Neural cell (in vitro differentiated cells): ENCODE results near the gene SYTL3. TPM values are rescaled to one million over a fixed set of nuclear protein-coding genes. Genes with fewer than 3 reads are reported as not detected.

Source experiments
- H2AFZ ChIP-seq: fragments of 200-600, 300-800 bp; sonication (generic), shearing (Covaris generic); 2 replicates; pipeline ENCODE4 v1.6.0; 2014; ENCODE audit warnings: low read depth, mild to moderate bottlenecking, antibody characterized with exemption, low read length, moderate library complexity
- H3F3A ChIP-seq: fragments of 200-600 bp; shearing (Covaris generic); 2 replicates; pipeline ENCODE4 v1.6.1; 2016; ENCODE audit warnings: mild to moderate bottlenecking, moderate library complexity, mixed read lengths, antibody characterized with exemption, low read length; ENCODE audit not compliant: insufficient read depth, poor library complexity, severe bottlenecking
- H3K27ac ChIP-seq: fragments of 200-600, 300-800 bp; sonication (generic), shearing (Covaris generic); 2 replicates; pipeline ENCODE4 v1.5.1; 2014; ENCODE audit warnings: mild to moderate bottlenecking, low read length, moderate library complexity
- H3K27me3 ChIP-seq: fragments of 300-800, 200-600 bp; sonication (generic), shearing (Covaris generic); 2 replicates; pipeline ENCODE4 v1.6.0; 2014; ENCODE audit warnings: mild to moderate bottlenecking, low read depth, low read length, moderate library complexity; ENCODE audit not compliant: insufficient read depth
- H3K36me3 ChIP-seq: fragments of 300-800, 200-600 bp; sonication (generic), shearing (Covaris generic); 2 replicates; pipeline ENCODE4 v1.5.1; 2014; ENCODE audit warnings: mild to moderate bottlenecking, antibody characterized with exemption, low read length, moderate library complexity; ENCODE audit not compliant: insufficient read depth
- H3K4me2 ChIP-seq: fragments of 300-800, 200-600 bp; sonication (generic), shearing (Covaris generic); 2 replicates; pipeline ENCODE4 v1.6.0; 2014; ENCODE audit warnings: mild to moderate bottlenecking, low read length
- H3K4me3 ChIP-seq: fragments of 300-800, 200-600 bp; sonication (generic), shearing (Covaris generic); 2 replicates; pipeline ENCODE4 v1.5.1; 2014; ENCODE audit warnings: mild to moderate bottlenecking, low read length, moderate library complexity
- H3K79me2 ChIP-seq: fragments of 200-600 bp; shearing (Covaris generic); replicated peaks from 2 replicates; pipeline ENCODE4 v1.6.0; 2014; ENCODE audit warnings: mild to moderate bottlenecking, low read length, moderate library complexity; ENCODE audit not compliant: insufficient read depth
- H3K9ac ChIP-seq: fragments of 300-800, 200-600 bp; sonication (generic), shearing (Covaris generic); 2 replicates; pipeline ENCODE4 v1.6.1; 2016; ENCODE audit warnings: mild to moderate bottlenecking, low read length, mixed read lengths
- H3K9me2 ChIP-seq: fragments of 200-600 bp; shearing (Covaris generic); 2 replicates; pipeline ENCODE4 v1.6.1; 2016; ENCODE audit warnings: mild to moderate bottlenecking, low read length, mixed read lengths; ENCODE audit not compliant: insufficient read depth
- H3K9me3 ChIP-seq: fragments of 200-600, 300-800 bp; sonication (generic), shearing (Covaris generic); 2 replicates; pipeline ENCODE4 v1.6.1; 2016; ENCODE audit warnings: mild to moderate bottlenecking, mixed run types, low read length, moderate library complexity, mixed read lengths
- H4K20me1 ChIP-seq: fragments of 200-600 bp; shearing (Covaris generic); 2 replicates; pipeline ENCODE4 v1.6.1; 2016; ENCODE audit warnings: mild to moderate bottlenecking, mixed run types; ENCODE audit not compliant: insufficient read depth
- CTCF ChIP-seq: fragments of 450-650 bp; IDR thresholded peaks from 2 replicates; pipeline ENCODE4 v1.5.1; 2014; ENCODE audit warnings: antibody characterized with exemption, mild to moderate bottlenecking, moderate library complexity; ENCODE audit not compliant: poor library complexity, severe bottlenecking
- EP300 ChIP-seq: fragments of 450-650 bp; conservative IDR thresholded peaks from 2 replicates; pipeline ENCODE4 v1.6.1; 2014; ENCODE audit warnings: antibody characterized with exemption, mild to moderate bottlenecking, moderate library complexity; ENCODE audit not compliant: poor library complexity, severe bottlenecking
- EZH2 ChIP-seq: fragments of 200-600, 300-800 bp; shearing (Covaris generic), sonication (generic); IDR thresholded peaks from 2 replicates; pipeline ENCODE4 v1.6.1; 2014; ENCODE audit warnings: antibody characterized with exemption, low read length, borderline replicate concordance, mild to moderate bottlenecking; ENCODE audit not compliant: insufficient read depth, poor library complexity, severe bottlenecking
- MXI1 ChIP-seq: fragments of 450-650 bp; conservative IDR thresholded peaks from 2 replicates; pipeline ENCODE4 v1.6.1; 2014; ENCODE audit warnings: antibody characterized with exemption, mild to moderate bottlenecking; ENCODE audit not compliant: poor library complexity, severe bottlenecking
- POLR2AphosphoS5 ChIP-seq: IDR thresholded peaks from 2 replicates; pipeline ENCODE4 v1.6.1; 2012
- RAD21 ChIP-seq: fragments of 450-650 bp; conservative IDR thresholded peaks from 2 replicates; pipeline ENCODE4 v1.6.1; 2014; ENCODE audit warnings: antibody characterized with exemption, mild to moderate bottlenecking, moderate library complexity
- REST ChIP-seq: IDR thresholded peaks from 2 replicates; pipeline ENCODE4 v1.6.1; 2012; ENCODE audit warnings: borderline replicate concordance
- SMC3 ChIP-seq: fragments of 450-650 bp; conservative IDR thresholded peaks from 2 replicates; pipeline ENCODE4 v1.6.1; 2014; ENCODE audit warnings: antibody characterized with exemption, mild to moderate bottlenecking, moderate library complexity; ENCODE audit not compliant: poor library complexity
- TAF1 ChIP-seq: IDR thresholded peaks from 2 replicates; pipeline ENCODE4 v1.6.1; 2012; ENCODE audit warnings: low read depth
- polyA plus RNA-seq: library from polyadenylated mRNA; depleted of rRNA; stranded (reverse); fragments of >200 nt; gene quantifications from 2 replicates; pipeline ENCODE4 v1.2.3, GENCODE V29; 2014

SYTL3 gene
- polyA plus RNA-seq, 1 donor from 2014 or later: 2.1 TPM

GRCh38 chr6:158807515-158808441 is 157.9 kb downstream of the SYTL3 start:
- Histone ChIP-seq H3K79me2 (peaks cover 3% of the 10 kb centered on the region), H3K36me3 (no peaks in the 10 kb centered on the region), H3K4me2 (no peak overlapping the region), H3K4me3 (no peak overlapping the region), H2AFZ (no peak overlapping the region), H3K9me2 (no peaks in the 10 kb centered on the region), H4K20me1 (no peaks in the 10 kb centered on the region), H3K27ac (no peak overlapping the region), H3F3A (no peaks in the 10 kb centered on the region), H3K27me3 (no peaks in the 10 kb centered on the region), H3K9ac (no peak overlapping the region), H3K9me3 (no peaks in the 10 kb centered on the region)
- no peak for TF ChIP-seq SMC3
- TF ChIP-seq POLR2AphosphoS5: no peak
- no peak for TF ChIP-seq CTCF
- TF ChIP-seq TAF1: no peak
- TF ChIP-seq REST: no peak
- no peak for TF ChIP-seq MXI1
- TF ChIP-seq EP300: no peak
- TF ChIP-seq EZH2: no peak
- TF ChIP-seq RAD21: no peak

GRCh38 chr6:158808442-158808833 is 158.6 kb downstream of the SYTL3 start:
- Histone ChIP-seq H3K27me3 (no peaks in the 10 kb centered on the region), H4K20me1 (no peaks in the 10 kb centered on the region), H3K36me3 (no peaks in the 10 kb centered on the region), H3K9me2 (no peaks in the 10 kb centered on the region), H3F3A (no peaks in the 10 kb centered on the region), H3K4me3 (no peak overlapping the region), H3K9me3 (no peaks in the 10 kb centered on the region), H3K79me2 (no peaks in the 10 kb centered on the region), H3K4me2 (no peak overlapping the region), H3K27ac (no peak overlapping the region), H2AFZ (no peak overlapping the region), H3K9ac (no peak overlapping the region)
- no peak for TF ChIP-seq REST
- TF ChIP-seq TAF1: no peak
- no peak for TF ChIP-seq RAD21
- no peak for TF ChIP-seq CTCF
- TF ChIP-seq MXI1: no peak
- TF ChIP-seq POLR2AphosphoS5: no peak
- no peak for TF ChIP-seq EZH2
- no peak for TF ChIP-seq SMC3
- no peak for TF ChIP-seq EP300
